NCI-H2171 (cell line): Measurements from ENCODE around the gene NFIA.

Experiments
- DNase-seq: peaks from one replicate; lab custom pipeline; 2025; lab: John Stamatoyannopoulos, UW

Gene NFIA

DNA sequence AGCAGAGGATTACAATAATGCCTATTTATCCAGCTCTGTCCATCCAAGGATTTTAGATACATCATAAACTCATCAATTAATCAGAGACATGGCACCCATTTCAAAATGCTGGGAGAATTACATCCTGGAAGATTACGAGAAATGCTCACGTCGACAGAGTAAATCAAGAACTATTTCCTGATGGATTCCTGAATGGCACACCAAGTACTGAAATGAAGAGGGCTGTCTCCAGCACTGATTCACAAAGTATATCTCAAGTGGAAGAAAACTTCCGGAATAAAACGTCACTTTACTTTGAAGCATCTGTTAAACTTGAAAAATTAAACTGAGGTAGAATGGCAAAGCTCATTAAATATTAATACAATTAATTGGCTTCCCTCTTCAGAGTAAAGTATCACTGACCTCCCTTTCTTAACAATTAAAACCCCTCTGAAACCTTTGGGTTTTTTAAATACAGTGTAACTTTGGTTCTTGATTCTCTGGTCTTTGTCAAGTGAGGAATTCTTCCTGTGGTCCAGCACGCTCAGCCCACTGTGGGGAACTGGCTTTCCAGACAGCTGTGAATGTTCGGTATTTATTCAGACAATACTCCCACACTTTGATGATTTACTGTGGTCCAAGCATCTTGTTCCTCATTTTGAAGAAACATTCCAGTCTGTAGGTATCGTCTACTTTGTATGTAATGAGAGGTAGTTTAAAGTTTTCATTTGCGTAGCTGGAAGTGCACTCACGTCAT, 288.0 kb downstream of the NFIA start:
- no peak for DNase-seq

DNA sequence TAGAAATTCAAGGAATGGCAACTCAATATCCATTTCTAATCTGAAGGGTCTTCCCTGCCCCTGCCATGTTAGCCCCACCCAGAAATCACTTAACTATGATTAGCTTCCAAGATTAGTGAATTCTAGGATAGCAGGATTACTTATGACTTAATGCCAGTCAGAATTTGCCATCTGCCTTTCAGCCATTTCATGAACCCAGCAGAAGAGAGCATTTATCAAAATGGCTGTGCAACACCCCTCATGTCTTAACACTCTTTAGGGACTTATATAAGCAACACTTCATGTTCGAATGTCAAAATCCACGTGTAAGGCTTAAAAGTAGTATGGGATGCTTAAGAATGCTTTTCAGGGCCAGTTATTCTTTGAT, 288.5 kb downstream of the NFIA start:
- DNase-seq: no peak

DNA sequence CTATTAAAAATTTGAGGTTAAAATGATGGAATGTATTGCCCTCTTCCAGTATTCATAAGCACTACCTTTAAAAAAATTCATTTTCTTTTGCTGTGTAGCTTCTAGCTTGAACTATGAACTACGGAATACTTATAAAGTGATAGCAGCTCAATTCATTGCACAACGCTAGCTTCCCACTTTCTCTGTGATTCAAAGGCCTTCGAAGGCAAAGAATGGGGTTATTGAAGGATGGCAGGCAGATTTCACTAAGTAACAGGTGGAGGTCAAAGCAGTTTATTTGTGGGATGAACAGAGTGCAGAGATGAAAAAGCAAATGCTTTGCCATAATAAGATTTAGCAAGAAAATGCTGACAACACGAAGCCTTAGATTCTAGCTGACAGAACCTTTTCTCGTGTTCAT, 290.6 kb downstream of the NFIA start:
- DNase-seq: no peak

DNA sequence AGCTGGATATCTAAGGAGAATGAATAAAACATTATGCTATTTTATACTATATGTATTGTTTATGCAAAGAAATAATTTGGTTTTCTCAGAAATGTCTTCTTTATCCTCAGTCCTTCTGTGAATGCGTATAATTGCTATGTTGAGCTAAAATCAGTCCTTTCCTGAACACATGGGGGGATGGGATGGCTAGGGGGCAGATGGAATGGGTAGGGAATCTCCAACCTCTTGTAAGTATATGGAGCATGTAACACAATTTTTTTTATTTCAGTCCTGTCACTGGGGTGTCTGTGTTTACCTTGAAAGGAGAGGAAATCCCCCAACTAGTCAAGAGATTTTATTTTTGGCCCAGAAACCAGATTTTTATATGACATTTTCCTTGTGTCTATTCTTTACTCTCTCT, 291.8 kb downstream of the NFIA start:
- no peak for DNase-seq

DNA sequence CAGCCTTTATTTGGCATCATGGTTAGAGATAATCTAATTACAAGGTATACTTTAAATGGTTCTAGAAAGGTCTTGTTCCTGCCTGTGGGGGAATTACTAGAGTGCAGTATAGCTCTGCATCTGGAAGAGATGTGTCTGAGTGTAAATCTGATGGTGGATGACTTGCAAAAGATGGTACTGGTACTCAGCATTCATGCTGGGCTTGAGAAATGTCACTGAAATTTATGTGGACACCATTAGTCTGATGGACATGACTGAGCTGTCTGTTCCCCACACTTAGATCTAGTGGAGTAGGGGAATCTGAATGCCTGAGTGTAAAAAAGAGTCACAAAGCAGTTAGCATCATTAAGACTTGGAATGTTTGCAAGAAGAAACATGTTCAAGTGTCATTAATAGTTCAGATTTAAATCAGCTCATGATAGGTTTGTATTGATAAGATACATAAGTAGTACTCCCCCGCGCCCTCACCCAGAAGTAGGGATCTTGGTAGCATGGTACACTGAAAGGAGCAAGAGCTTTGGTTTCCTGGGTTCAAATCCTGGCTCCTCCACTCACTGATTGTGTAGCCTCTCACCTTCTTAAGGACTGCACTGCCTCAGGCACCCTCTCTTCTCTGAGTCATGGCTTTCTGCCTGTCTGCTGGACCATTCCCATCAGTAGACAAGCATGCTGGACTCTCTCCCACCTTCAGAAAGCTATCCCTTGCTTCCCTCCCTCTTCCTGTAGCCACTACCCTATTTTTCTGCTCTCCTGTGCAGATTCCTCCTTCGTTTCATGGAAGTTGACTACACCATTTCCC, 292.9 kb downstream of the NFIA start:
- no peak for DNase-seq

DNA sequence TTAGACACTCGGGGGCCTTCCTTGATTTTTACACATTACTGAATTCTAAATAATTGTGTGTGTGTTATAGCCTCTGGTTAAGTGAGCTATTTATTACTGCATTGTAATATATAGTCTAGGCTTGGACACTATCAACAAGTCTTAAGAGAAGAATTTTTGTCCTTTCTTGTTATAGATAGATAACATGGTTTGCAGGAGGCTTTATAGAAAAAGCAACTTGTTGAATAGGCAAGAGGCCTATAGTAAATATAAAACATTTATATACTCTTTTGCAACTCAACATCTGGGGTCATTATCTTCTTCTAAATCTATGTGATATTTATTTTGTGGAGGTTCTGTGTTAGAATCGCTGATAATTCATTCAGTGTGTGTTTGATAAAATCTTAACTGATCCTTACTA, 293.8 kb downstream of the NFIA start:
- DNase-seq: no peak

DNA sequence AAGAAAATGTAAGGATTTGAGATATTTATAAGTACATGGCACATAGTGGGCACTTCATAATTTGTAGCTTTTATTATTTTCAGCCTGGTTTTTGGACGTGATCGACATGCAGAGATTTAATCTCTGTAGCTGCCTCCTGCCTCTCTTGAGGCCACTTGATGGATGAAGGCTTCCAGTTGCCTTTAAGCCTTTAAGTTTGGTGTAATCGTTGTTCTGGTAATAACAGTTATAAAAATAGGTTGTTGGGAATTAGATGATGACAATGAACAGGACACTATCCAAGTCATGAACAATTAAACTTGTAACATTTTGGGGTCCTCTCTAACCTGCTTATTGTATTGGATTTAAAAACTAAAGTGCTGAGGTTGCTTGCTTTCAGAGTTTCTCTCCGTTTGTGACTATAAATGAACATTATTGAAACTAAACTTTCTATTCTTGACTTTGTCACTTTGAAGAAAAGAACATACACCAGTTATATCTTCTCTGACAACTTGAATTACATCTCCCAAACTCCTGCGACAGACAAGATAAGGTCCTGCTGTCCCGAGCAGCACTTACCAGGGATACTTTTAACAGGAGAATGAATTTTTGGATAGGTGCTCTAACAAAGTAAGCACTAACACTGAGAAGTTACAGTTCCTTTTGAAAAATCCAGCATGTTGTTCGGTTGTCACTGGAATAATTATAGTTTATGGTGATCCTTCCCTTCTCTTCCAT, 295.0 kb downstream of the NFIA start:
- DNase-seq: no peak

DNA sequence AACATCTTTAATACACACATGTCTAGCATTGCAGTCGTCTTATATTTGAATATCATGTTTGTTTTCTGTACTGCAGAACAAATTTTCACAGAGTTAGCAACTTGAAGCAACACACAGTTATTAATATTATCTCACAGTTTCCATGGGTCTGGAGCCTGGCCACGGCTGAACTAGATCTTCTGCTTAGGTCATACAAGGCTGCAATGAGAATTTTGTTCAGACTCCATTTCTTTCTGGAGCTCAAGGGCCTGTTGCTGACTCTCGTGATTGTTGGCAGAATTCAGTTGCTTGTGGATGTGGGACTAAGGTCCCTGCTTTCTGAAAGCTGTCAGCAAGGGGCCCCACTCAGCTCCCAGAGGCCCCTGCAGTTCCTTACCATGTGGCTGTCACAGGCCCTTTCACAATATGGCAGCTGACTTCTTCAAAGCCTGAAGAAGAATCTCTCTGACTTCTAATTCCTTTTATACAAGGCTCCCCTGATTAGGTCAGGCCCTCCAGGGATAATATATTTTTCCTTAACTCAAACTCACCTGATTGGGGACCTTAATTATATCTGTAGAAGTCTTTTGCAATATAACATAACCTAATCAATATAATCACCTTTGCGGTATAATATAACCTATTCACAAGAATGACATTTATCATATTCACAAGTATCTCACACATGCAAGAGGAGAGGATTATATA, 296.3 kb downstream of the NFIA start:
- DNase-seq: no peak

DNA sequence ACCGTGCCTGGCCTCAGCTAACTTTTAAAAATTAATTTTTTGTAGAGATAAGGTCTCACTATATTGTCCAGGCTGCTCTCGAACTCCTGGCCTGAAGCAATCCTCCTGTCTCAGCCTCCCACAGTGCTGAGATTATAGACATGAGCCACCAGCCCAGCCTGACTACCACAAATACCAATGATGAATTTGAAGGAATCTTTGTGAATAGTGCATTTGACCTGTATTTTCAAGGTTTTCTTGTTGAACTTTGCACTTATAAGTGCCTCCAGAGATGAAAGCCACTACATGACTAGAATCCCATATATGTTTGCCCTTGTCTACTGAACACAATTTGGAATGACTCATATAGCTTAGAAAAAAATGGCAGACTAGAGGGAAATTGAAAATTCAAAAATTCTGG, 297.3 kb downstream of the NFIA start:
- no peak for DNase-seq

DNA sequence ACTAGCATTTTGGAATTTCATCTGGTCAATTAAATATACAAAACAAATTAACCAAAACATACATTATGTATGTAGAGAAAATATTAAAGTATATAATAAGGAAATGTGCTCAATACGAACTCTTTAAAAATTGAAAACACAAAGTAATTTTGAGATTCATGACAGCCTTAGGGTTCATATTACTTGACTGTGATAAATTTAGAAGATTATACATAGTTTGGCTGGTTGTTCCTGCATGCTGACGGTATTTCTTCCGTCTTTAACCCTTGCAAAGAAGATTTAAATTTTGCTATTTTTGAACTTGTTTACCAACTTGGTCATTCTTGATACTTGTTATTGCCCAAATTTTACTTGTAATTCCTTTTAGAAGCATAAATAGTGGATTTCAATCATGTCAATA, 298.2 kb downstream of the NFIA start:
- DNase-seq: no peak

DNA sequence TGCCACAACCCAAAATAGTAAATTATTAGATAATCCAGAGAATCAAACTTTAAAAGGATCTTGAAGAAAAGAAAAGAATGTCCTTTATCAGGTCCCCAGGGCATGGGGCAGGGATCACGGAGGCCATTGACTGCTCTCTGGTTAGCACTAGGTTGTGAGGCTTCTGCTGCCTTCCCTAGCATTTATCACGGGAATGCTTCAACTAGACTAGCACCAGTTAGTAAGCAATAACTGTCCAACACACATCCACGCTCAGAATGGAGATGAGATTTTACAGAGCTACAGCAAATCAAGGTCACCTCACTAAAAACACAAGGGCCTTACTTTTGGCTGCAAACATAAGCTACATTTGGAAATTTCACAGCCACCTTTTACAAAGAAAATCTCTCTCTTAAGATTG, 304.0 kb downstream of the NFIA start:
- no peak for DNase-seq

DNA sequence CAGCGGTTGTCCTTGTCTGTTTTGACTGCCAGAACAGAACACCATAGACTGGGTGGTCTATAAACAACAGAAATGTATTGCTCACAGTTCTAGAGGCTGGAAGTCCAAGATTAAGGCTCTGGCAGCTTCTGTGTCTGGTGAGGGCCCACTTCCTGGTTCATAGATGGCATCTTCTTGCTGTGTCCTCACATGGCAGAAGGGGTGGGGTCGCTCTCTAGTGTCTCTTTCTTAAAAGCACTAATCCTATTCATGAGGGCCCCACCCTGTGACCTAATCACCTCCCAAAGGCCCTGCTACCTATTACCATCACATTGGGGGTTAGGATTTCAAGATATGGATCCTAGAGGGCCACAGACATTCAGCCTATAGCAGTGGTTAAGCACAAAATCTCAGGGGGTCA, 304.4 kb downstream of the NFIA start:
- DNase-seq: no peak

DNA sequence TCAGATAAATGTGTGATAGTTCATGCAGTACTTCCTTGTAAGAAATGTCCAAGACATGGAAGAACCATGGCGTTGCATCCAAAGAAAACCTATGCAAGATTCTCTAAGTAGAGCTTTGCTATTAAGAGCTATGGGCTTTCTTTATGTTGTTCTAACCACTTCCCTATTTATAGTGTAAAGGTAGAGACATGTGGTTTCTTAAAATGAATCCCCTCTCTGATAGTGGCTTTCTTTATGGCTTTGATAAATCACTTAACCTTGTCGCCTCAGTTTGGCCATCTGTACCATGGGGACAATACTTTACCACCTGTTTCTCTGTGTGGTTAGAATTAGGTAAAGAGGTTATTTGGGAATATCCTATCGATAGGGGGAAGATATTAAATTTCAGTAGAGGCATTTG, 305.5 kb downstream of the NFIA start:
- no peak for DNase-seq

DNA sequence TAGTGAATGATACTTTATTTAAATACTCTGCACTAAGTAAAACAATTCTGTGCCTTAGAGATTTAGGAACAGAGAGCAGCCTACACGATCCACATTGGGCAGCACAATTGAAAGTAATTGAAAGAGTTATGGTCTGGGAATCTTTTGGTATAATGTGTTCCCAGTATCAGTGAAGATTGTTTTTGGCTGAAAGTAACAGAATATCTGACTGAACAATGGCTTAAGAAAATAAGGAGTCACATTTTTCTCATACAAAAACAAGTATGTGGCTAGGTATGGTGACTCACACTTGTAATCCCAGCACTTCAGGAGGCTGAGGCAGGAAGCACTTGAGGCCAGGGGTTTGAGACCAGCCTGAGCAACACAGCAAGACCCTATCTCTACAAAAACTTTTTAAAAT, 306.2 kb downstream of the NFIA start:
- no peak for DNase-seq

DNA sequence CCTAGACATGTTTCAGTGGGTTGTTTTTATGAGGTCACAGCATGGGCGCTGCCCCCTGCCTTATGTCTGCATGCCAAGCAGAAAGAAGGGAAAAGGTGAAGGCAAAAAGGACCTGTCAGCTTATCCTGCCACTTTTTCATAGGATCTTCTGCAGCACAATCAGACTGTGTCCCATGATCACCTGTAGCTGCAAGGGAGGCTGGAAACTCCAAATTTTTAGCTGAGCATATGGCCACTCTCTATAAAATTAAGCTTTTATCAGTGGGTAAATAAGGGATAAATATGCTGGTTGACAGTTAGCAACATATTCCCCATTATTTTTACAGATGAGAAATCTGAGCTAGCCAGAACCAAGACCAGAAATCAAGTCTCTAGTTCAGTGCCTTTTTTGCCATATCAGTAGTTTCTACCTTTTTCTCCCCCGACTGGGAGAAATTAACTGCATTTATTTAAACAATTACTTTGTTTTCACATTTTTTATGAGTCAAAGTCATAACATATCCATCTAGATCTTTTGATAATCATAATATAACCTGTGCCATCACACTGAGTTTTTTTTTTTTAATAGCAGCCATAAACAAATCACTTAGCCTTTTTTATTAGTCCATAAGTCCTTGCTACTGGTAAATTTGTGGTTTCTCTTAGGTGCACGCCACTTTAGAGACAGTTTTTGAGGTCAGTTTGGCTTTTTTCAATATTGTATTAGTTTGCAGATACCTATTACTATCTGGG, 307.0 kb downstream of the NFIA start:
- DNase-seq: no peak

DNA sequence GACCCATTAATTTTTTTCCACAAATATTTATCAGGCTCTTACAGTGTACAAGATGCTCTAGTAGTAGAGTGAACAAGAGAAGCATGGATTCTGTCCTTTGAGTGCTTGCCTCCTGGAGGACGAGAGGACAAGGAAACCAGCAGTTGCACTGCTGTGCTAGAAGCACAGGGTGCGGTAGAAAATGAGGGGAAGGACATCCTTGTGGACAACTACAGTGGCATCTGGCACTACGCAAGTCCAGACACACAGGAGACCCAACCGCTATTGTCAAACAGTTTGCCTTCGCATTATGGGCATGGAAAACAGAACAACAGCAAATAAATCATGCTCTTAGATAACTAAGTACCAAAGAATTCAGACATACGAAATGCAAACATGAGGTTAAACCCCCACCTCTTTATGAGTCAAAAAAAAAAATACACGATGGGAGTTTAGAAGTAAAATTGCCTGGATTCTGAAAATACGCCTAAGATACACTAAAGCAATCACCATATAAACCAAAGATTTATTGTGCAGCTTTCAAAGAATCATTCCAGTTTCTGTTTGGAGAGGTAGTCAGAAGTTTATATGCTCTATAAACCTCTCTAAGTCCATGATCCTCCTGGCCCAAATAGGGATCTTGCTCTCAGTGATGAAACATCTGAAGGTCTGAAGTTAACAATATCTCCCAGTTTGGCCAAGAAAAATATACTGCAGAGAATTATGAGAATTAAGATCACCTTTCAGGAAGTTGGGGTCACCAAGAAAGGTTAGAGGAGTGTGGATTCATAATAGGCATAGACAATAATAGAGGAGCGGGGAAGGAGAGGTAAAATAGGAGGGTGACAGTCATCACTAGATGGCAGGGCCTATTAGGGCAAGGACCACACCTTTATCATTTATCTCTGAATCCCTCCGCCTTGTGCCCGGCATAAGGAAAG, 307.8 kb downstream of the NFIA start:
- DNase-seq: no peak

DNA sequence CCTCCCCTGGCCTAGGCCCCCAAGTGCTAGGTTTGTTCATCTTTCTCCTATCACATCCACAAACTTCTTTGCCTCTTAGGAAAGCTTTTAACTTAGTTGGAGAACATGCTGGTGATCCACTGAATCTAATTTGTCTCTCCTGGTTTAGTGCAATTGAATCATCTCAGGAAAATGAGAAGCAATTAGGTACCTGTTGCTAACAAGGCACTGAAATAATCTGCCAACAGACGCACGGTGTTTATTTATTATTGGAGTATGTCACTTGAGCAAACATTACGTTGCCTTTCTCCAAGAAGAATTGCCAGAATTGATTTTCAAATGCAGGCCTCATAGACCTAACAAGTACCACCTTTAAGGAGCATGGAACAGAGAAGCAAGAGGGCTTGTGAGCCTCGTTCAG, 309.4 kb downstream of the NFIA start:
- no peak for DNase-seq

DNA sequence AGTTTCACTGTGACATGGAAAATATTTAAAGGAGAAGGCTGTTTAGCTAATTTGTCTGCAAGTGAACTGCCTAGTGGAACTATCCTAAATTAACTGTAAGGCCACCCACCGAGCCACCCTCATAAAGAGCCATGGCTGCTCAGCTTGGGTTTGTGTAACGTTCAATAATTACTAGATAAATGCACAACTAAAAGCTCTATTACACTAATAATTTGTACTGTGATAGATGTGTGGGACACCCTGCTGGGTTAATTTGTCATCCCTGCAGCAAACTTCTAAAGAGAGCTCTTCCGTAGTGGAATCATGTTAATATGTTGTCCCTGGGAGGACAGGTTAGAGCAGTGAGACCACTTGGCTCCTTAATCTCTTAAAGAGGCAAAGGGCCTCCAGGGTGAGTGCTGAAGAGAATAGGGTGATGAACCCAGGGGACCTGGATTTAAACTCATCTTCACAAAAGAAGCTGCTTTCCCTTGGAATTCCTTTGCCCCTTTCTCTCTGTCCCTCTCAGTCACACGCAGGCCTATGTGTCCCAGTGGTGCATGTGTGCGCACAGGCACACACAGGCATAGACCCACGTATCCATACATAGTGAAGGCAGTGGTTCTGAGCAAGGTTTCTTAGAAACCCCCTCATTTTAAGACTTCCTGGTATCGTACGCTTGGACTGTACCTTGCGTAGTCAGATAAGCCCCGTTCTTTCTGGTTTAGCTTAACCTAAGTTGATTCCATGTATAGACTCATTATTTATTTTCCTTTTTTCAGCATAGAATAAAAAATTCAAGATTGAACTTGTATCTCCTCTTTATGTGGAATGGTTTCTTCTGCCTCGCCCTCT, 310.3 kb downstream of the NFIA start:
- DNase-seq: no peak

DNA sequence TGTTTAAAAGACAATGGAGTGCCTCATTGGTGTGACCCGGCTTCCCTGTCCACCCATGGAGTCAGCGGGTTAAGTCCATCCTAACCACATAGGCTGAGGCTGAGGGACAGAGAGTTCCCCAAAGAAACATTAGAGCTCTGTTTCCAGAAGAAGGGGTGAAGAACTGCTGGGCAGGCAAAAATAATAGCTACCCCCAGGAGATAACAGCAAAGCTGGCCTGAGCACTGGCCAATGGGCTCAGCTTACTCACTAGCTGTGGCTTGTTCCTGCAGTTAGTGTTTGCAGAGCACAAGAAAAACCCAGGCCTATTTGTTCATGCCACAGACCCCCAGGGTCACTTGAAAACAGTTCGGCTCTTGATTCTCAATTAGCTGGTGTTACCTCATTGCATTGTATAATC, 311.2 kb downstream of the NFIA start:
- no peak for DNase-seq
